Activated CD4-positive, CD25-positive, alpha-beta regulatory T cell (primary cell): ENCODE data around the gene DCPS.
"Not testable (repeated sequence)": the region's sequence is repeated elsewhere in the genome, so short reads cannot be mapped to it uniquely, and the experiment has no call there.

Experiments
- DNase-seq, 4 experiments: peaks; one replicate each; lab custom pipeline; 2025; lab: John Stamatoyannopoulos, UW

DCPS gene

GRCh38 chr11:126361400-126361799 lies 57.5 kb downstream of the DCPS start:
- DNase-seq: no peak

GRCh38 chr11:126362879-126363655 lies 59.2 kb downstream of the DCPS start:
- no peak for DNase-seq

DNA sequence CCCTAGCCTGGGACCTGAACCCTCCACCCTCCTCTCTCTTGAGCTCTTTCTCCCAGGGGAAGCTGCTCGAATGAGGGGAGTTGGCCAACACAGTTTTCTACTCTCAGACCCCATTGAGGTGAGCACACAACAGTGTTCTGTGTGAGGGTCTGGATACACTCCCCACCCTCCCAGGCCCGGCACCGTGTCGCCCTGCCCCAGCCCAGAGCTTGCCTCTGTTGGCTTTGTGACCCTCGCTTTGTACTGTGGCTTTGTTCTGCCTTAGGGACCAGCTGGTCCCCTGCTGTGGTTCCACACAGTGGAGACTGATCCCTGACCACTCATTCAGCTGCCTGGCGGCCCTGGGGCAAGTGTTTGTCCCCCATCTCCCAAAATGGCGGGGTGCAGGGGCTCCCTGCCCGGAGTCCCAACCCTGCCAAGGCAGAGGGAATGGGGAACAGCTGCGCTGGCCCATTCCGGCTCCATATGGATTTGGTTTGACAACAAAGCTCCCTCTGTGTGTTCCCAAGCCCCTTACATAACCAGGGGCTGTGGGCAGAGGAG lies 59.9 kb downstream of the DCPS start:
- no peak for DNase-seq

GRCh38 chr11:126364735-126365134 lies 60.9 kb downstream of the DCPS start:
- not testable (repeated sequence) for DNase-seq

DNA sequence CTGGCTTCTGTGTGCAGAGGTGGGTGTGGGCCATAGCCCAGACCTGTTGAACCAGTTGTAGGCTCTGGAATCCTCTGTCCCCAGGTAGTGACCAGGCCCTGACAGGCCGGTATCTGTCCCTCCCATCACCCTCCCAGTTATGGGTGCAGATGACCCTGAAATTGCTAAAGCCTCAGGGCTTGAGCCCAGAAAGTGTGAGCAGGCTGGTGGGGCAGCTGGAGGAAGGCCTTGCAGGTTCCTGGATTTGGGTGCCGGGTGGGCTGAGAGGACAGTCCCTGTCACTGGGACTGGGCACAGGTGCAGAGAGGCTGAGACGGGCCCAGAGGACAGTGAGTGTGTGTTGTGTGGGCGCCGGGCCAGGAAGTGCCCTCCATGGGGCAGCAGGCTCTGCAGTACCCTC lies 61.6 kb downstream of the DCPS start:
- DNase-seq: not testable (repeated sequence)

DNA sequence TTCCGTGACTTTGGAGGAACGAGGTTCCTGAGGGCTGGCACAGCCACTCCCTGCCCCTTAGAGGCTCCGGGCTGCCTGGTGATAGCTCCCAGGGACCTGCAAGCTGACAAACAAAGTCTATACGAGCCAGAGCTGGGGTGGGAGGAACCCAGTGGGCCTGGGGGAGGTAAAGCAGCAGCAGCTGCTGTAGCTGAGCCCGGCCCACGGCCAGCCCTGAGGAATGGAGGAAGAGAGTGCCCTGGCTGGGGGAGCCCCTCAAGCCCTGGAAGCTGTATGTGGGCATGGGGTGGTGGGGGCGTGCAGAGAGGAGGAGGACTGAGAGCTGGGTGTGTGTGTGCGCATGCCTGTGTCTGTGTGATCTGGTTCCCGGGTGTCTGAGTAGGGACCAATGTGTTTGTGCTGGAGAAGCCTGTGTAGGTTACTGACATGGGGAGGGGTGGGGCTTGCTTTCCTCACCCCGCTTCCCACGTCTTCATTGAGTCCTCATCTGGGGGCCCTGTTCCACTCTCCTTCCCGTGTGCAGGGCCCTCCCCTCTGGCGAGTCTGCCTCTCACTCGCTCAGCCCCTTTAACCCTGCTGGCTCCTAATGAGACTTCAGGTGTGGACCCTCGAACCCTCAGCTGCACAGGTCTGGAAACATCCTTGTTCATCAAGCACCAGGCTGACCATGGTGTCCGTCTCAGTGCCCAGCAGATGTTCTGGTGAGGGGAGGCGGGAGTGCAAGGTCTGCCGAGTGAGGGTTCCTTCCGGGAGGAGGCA lies 62.4 kb downstream of the DCPS start:
- no peak for DNase-seq

GRCh38 chr11:126366823-126367654 lies 63.2 kb downstream of the DCPS start:
- DNase-seq: not testable (repeated sequence)

- DNase-seq: not testable (repeated sequence)
These were observed 63.9 kb downstream of the DCPS start for GRCh38 chr11:126367806-126368205.

DNA sequence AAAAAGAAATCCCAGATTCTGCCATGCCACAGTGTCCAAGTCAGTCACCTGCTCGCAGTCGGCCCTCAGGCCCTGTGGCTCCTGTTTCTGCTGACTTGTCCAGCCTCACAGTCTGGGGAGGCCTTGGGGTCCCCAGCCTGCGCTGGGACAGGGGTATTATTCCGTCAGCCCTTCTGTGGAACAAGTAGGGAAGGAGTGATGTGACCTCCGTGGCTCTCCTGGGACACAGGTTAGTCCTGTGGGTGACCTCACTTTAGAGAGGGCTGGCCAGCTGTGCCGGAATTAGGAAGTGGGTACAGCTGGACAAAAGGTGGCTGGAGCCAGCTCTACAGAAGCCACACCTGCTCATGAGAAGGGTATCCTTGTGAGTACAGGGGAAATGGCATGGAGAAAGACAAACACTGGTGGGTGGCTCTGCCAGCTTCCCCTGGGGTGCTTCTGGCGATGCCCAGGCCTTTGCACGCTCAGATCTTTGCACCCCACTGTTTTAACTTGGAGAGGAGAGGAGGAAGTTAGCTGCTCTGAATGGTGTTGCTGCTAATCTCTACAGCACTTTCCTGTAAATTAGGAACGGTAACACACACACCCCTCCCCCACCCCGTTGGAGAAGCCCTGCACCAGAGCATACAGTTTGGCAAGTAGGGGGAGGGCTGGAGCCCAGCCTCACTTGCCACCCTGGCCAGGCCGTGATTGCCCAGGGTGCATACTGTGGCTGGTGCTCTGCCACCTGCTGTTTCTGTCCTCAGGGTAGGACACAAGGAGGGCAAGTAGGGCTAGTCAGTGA lies 64.7 kb downstream of the DCPS start:
- not testable (repeated sequence) for DNase-seq

DNA sequence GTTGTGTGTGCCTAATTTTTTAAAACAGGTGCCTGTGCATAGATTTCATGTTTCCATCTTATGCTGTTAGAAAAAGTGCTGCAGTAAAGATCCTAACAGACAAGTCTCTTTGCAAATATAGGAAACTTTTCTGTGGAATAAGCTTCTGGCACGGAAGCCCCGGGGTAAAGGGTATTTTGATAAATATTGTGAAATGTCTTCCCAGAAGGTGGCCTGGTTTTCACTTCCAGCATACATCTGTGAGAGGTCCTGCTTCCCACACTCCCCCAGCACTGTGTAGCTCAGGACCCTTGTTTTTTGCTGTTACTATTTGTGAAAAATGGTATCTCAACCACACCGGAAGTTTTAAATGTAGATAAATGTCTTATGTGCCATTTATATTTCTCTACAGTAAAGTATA lies 66.2 kb downstream of the DCPS start:
- DNase-seq: no peak

DNA sequence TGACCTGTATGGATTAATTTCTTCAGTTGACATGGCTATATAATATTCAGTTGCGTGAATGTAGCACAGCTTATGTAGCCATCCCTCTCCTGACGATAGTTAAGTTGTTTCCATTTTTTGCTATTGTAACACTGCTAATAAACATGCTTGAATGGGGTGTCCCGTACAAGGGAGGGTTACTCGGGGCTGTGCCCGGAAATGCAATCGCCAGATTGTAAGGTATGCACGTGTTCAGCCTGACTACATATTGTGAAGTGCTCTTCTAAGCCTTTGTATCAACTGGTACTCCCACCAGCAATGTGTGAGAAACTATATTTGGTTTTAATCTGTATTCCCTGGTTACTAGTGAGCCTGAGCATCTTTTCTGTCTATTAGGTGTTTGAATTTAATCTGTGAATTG lies 67.7 kb downstream of the DCPS start:
- no peak for DNase-seq

DNA sequence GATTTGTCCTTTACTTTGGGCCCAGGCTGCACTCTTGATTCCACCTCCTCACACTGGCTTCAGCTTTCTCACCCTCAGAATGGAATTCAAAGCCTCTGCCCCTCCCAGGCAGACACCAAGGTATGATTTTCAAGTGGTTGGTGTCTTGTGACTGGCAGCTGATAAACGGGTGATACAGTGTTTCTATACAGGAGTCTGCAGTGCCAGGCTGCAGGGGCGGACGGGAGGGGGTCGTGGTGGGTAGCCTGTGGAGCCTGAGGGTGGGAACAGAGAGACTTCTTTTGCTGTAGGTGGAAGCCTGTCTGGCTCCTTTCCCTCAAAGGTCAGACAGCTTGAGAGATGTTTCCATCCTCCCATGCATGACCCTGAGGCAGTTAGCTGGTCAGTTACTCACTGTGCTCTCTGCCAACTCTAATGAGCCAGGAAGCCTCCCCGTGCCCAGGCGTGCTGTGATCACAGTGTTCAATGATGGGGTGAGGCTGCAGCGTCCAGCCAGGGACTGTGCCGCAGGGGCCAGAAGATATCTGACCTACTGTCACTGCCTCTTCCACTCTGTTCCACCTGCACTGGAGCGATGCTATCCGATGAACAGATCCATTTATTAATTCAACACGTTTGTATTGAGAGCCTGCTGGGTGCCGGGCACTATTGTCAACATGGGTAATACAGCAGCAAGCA lies 69.7 kb downstream of the DCPS start:
- not testable (repeated sequence) for DNase-seq

GRCh38 chr11:126374562-126375300 lies 70.9 kb downstream of the DCPS start:
- not testable (repeated sequence) for DNase-seq

DNA sequence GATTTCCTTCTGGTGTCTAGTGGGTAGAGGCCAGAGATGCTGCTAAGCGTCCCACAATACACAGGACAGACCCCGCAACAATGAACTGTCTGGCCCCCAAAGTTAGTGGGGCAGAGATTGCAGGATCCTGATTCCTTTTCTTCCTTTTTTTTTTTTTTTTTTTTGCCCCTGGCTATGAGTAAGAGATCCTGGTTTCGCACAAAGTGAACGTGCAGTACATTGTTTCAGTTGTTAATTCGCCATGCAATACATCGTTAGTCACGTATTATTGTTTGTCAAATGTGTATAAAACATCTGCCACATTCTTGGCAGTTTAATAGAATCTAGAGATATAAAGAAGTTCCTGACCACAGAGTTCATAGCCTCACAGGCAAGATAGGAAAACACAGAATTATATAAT lies 71.9 kb downstream of the DCPS start:
- DNase-seq: no peak

- no peak for DNase-seq
These were observed 74.9 kb downstream of the DCPS start for GRCh38 chr11:126378763-126379162.

GRCh38 chr11:126380909-126381308 lies 77.0 kb downstream of the DCPS start:
- no peak for DNase-seq

GRCh38 chr11:126381960-126382359 lies 78.1 kb downstream of the DCPS start:
- not testable (repeated sequence) for DNase-seq

DNA sequence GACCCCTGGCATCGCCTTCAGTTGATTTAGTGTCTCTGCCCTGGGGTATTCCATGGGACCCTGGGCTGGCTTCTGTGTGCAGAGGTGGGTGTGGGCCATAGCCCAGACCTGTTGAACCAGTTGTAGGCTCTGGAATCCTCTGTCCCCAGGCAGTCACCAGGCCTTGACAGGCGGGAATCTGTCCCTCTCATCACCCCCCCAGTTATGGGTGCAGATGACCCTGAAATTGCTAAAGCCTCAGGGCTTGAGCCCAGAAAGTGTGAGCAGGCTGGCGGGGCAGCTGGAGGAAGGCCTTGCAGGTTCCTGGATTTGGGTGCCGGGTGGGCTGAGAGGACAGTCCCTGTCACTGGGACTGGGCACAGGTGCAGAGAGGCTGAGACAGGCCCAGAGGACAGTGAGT lies 78.8 kb downstream of the DCPS start:
- DNase-seq: not testable (repeated sequence)

DNA sequence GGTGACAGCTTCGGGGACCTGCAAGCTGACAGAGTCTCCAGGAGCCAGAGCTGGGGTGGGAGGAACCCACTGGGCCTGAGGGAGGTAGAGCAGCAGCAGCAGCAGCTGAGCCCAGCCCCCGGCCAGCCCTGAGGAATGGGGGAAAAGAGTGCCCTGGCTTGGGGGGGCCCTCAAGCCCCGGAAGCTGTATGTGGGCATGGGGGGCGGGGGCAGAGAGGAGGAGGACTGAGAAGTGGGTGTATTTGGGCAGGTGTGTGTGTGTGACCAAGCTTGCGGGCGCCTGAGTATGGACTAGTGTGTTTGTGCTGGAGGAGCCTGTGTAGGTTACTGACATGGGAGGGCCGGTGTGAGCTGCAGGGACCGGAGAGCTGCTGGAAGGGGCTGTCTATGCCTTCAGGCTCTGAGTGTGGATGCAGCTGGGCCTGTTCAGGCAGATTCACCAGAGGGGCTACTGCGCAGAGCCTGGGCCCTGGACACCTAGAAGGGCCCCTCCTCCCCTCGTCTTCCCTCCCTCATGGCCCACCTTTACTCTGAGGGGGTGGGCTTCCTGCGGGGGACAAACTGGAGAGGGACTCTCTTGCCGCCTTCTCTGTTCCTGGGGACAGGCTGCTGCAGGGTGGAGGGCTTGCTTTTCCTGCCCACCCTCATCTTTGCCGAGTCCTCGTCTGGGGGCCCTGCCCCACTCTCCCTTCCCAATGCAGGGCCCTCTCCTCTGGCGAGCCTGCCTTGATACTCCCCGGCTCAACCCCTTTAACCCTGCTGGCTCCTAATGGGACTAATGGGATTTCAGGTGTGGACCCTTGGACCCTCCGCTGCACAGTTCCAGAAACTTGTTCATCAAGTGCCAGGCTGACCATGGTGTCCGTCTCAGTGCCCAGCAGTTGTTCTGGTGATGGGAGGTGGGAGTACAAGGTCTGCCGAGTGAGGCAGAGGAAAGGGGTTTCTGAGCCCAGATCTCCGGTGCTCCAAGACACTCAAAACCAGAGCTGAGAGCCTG lies 79.8 kb downstream of the DCPS start:
- no peak for DNase-seq
